Glutamatergic neuron (in vitro differentiated cells): ENCODE data around the gene CAMTA1. TPM values are rescaled to one million over a fixed set of nuclear protein-coding genes. Genes with fewer than 3 reads are reported as not detected.

ENCODE experiments used
- DNase-seq: peaks from one replicate; pipeline ENCODE4 v3.0.0; 2022
- H3K27ac Mint-ChIP-seq: one replicate; pipeline ENCODE4 v1.8.0; 2020; ENCODE audit warnings: mild to moderate bottlenecking, mixed read lengths, inconsistent platforms; ENCODE audit not compliant: unreplicated experiment
- H3K27me3 Mint-ChIP-seq: one replicate; pipeline ENCODE4 v1.8.0; 2020; ENCODE audit warnings: mild to moderate bottlenecking, moderate library complexity, mixed read lengths, inconsistent platforms; ENCODE audit not compliant: unreplicated experiment
- H3K36me3 Mint-ChIP-seq: one replicate; pipeline ENCODE4 v1.8.0; 2020; ENCODE audit warnings: mild to moderate bottlenecking, mixed read lengths, inconsistent platforms; ENCODE audit not compliant: unreplicated experiment
- H3K4me1 Mint-ChIP-seq: one replicate; pipeline ENCODE4 v1.8.0; 2020; ENCODE audit warnings: mild to moderate bottlenecking, low read depth, mixed read lengths, inconsistent platforms; ENCODE audit not compliant: unreplicated experiment
- H3K4me3 Mint-ChIP-seq: one replicate; pipeline ENCODE4 v1.8.0; 2020; ENCODE audit warnings: mild to moderate bottlenecking, mixed read lengths, inconsistent platforms; ENCODE audit not compliant: unreplicated experiment
- H3K9me3 Mint-ChIP-seq: one replicate; pipeline ENCODE4 v1.8.0; 2020; ENCODE audit warnings: mild to moderate bottlenecking, moderate library complexity, mixed read lengths, inconsistent platforms; ENCODE audit not compliant: unreplicated experiment
- CTCF ChIP-seq: fragments of 200-600 bp; sonication (generic); IDR thresholded peaks from one replicate; pipeline ENCODE4 v1.5.0; 2021; ENCODE audit not compliant: partially characterized antibody, unreplicated experiment
- total RNA-seq: library from RNA; stranded (reverse); fragmentation: NEBNext Ultra II Directional; extraction: Animal tissue kit (Norgen Biotek cat#: 25700); gene quantifications from one replicate; pipeline ENCODE4 v1.2.1, GENCODE V29; 2021; ENCODE audit not compliant: unreplicated experiment

The CAMTA1 gene
- total RNA-seq, 1 donor from 2014 or later = 77.2 TPM

- no peak for DNase-seq
- no peak overlapping the region for H3K4me3 Mint-ChIP-seq
- H3K9me3 Mint-ChIP-seq = no peaks in the 10 kb centered on the region
- H3K36me3 Mint-ChIP-seq = no peaks in the 10 kb centered on the region
- no peaks in the 10 kb centered on the region for H3K27me3 Mint-ChIP-seq
- no peak for TF ChIP-seq CTCF
- H3K27ac Mint-ChIP-seq = no peak overlapping the region
- H3K4me1 Mint-ChIP-seq = no peaks in the 10 kb centered on the region
Observed at GRCh38 chr1:7805460-7805859, 1020.2 kb downstream of the CAMTA1 start.

DNA sequence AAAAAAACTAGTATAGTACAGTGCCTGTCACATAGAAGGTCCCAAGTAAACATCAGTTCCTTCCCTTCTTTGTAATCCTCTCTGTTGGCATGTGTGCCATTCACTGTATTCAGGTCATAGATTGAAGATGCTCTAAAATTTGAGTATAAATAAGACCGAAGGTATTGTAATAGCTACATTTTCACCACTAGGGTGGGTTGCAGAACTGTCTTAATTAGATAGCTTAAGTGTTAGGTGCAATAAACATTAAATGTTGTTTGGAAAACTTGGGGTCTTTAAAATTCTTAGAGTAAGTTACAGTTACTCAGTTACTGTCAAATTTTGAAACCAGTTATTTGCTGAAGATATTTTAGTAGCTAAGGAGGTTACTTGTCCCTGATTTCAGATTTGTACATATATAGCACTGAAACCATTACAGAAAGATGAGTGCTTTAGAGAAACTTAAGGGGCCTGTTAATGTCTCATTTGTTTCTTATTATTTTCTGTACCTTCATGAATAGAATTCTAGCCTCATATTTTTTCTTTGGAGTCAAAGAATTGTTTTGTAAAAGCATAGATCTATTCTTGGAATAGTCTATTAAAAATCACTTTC lies 1023.1 kb downstream of the CAMTA1 start:
- Mint-ChIP-seq H3K36me3 (peaks cover 6% of the 10 kb centered on the region), H3K4me3 (no peak overlapping the region), H3K9me3 (no peaks in the 10 kb centered on the region), H3K27ac (no peak overlapping the region), H3K4me1 (no peaks in the 10 kb centered on the region), H3K27me3 (no peaks in the 10 kb centered on the region)
- peak; percentile 72 for TF ChIP-seq CTCF
- DNase-seq = no peak

- no peak for DNase-seq
- TF ChIP-seq CTCF = no peak
- peaks cover 16% of the 10 kb centered on the region for H3K36me3 Mint-ChIP-seq
- no peaks in the 10 kb centered on the region for H3K4me1 Mint-ChIP-seq
- H3K9me3 Mint-ChIP-seq = peaks cover 3% of the 10 kb centered on the region
- no peak overlapping the region for H3K4me3 Mint-ChIP-seq
- H3K27ac Mint-ChIP-seq = no peak overlapping the region
- H3K27me3 Mint-ChIP-seq = no peaks in the 10 kb centered on the region
Observed at GRCh38 chr1:7809742-7810141, 1024.5 kb downstream of the CAMTA1 start.

DNA sequence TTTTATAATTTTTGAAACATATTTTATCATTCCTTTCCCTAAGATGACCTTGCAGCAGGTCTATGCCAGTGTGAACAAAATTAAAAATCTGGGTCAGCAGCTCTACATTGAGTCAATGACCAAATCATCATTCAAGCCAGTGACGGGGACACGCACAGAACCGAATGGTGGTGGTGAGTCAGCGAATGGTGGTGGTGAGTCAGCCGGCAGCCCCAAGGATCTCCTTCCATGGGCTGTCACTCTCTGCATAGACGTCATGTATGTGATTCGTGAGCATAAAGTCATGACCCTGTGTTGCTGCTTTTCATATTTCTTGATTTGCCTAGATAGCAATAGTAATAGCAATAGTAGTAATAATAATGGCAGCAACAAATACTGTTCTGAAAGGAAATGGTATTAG lies 1025.1 kb downstream of the CAMTA1 start:
- Mint-ChIP-seq H3K9me3 (peaks cover 3% of the 10 kb centered on the region), H3K27me3 (no peaks in the 10 kb centered on the region), H3K36me3 (peaks cover 16% of the 10 kb centered on the region), H3K4me3 (no peak overlapping the region), H3K27ac (no peak overlapping the region), H3K4me1 (no peaks in the 10 kb centered on the region)
- DNase-seq = no peak
- no peak for TF ChIP-seq CTCF

DNA sequence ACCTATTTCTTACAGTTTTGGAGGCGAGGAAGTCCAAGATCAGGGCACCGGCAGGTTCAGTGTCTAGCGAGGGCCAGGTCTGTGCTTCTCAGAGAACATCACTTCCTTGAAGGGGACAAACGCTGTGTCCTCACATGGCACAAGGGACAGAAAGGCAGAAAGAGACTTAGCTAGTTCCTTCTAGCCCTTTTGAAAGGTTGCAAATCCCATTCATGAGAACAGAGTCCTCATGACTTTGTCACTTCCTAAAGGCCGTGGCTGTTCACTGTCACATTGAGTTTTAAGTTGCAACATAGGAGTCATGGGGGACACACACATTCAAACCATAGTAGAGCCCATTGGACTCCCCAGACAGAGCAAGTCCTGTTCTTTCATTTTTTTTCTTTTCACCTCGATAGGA lies 1026.2 kb downstream of the CAMTA1 start:
- H3K4me3 Mint-ChIP-seq = no peak overlapping the region
- H3K27ac Mint-ChIP-seq = no peak overlapping the region
- peaks cover 16% of the 10 kb centered on the region for H3K36me3 Mint-ChIP-seq
- no peak for DNase-seq
- H3K27me3 Mint-ChIP-seq = no peaks in the 10 kb centered on the region
- H3K4me1 Mint-ChIP-seq = no peaks in the 10 kb centered on the region
- TF ChIP-seq CTCF = no peak
- H3K9me3 Mint-ChIP-seq = peaks cover 3% of the 10 kb centered on the region
